Measurements from ENCODE around the gene WDR12. TPM values are rescaled to one million over a fixed set of nuclear protein-coding genes. Genes with fewer than 3 reads are reported as not detected.

WDR12 gene
- total RNA-seq, 4 donors from 2014 or later: 6.2 to 18.7 (median 7.6) TPM

DNA sequence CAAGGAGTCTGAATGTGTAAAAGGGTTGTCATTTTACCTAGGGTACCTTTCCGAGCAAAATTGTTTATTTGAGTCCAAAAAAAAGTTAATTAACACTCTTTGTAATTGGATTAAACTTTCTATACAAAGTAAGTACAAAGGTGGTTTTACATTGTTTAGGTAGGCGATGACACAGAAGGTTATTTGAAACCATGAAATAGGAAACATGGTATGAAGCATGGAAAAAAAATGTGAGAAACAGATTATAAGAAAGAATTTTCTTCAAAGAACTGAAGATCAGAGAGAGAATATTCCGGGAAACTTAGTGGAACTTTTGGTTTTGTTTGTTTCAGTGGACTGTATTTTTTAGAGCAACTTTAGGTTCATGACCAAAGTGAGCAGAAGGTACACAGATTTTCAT lies 33.3 kb upstream of the WDR12 start:
- no peak overlapping the region for H3K4me3 ChIP-seq (ENCODE audit: low read depth, poor library complexity, severe bottlenecking)
- TF ChIP-seq, protein P1, sequence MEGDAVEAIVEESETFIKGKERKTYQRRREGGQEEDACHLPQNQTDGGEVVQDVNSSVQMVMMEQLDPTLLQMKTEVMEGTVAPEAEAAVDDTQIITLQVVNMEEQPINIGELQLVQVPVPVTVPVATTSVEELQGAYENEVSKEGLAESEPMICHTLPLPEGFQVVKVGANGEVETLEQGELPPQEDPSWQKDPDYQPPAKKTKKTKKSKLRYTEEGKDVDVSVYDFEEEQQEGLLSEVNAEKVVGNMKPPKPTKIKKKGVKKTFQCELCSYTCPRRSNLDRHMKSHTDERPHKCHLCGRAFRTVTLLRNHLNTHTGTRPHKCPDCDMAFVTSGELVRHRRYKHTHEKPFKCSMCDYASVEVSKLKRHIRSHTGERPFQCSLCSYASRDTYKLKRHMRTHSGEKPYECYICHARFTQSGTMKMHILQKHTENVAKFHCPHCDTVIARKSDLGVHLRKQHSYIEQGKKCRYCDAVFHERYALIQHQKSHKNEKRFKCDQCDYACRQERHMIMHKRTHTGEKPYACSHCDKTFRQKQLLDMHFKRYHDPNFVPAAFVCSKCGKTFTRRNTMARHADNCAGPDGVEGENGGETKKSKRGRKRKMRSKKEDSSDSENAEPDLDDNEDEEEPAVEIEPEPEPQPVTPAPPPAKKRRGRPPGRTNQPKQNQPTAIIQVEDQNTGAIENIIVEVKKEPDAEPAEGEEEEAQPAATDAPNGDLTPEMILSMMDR (IDR thresholded peaks at IDR 0.05): no peak
- TF ChIP-seq POLR2A (IDR thresholded peaks at IDR 0.05): no peak
- intact Hi-C loops (cut with DNase I; ENCODE audit: low total_unique reads): no loop called here
- 92 to 93% methylated on average over 3 of the region's 3 CpGs for WGBS, 2 donors
- DNase-seq (ENCODE audit: low spot score in 2 of 2): no peak

DNA sequence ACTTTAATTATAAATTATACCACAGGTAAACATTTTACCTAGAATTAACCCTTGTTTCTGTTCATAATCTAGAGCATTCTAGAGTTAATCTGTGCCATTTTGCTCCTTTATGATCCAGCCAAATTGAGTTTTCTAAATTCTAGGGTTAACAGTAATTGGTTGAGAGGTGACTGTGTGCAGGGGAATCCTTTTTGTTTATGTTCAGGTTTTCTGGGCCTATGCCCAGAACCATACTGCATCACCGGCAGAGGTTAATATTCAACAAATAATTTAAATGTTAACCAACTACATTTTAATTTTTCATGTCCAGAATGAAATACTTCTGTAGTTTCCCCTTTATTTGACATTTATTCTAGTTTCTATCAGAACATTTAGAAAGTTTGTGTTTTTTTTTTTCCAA lies 32.9 kb upstream of the WDR12 start:
- no peak for DNase-seq (ENCODE audit: low spot score in 2 of 2)
- H3K4me3 ChIP-seq (ENCODE audit: low read depth, poor library complexity, severe bottlenecking): no peak overlapping the region
- intact Hi-C loops (cut with DNase I; ENCODE audit: low total_unique reads): no loop called here
- WGBS, 2 donors: 81 to 87% methylated on average over 1 of the region's 1 CpG
- TF ChIP-seq POLR2A (IDR thresholded peaks at IDR 0.05): no peak
- TF ChIP-seq, protein P1 (IDR thresholded peaks at IDR 0.05): no peak

DNA sequence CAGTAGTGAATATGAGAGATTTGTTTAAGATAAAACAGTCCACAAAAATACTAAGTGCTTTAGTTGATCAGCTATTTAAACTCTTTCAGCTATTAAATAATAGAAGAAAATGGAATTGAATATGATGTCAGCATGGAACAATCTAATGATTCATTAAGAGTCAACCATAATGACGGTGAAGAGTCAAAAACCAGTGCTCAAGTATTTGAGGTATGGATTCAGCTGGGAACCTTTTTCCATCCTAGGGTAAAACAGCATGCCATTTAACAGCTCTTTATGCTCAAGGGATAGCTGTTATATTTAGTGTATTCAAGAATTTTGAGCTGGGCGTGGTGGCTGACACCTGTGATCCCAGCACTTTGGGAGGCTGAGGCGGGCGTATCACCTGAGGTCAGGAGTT lies 30.3 kb upstream of the WDR12 start:
- intact Hi-C loops (cut with DNase I; ENCODE audit: low total_unique reads): no loop called here
- no peak overlapping the region for H3K4me3 ChIP-seq (ENCODE audit: low read depth, poor library complexity, severe bottlenecking)
- no peak for TF ChIP-seq POLR2A (IDR thresholded peaks at IDR 0.05)
- TF ChIP-seq, protein P1 (IDR thresholded peaks at IDR 0.05): no peak
- WGBS, 2 donors: 91 to 97% methylated on average over 4 of the region's 4 CpGs
- DNase-seq (ENCODE audit: low spot score in 2 of 2): no peak

DNA sequence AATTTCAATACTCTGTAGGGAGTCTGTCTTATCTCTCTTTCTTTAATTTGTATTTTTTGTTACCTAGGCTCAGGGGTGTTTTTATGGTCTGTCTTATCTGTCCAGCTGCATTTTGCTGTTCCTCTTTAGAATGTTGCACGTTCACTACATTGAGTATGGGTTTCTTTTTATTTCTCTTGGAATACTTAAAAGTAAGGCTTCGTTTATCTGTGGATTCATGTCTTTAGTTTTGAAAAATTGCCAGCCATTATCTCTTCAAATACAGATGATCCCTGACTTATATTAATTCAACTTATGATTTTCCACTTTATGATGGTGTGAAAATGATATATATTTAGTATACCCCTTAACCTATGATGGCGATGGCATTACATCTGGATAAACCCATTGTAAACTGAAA lies 27.5 kb upstream of the WDR12 start:
- DNase-seq (ENCODE audit: low spot score in 2 of 2): no peak
- intact Hi-C loops (cut with DNase I; ENCODE audit: low total_unique reads): no loop called here
- TF ChIP-seq, protein P1 (IDR thresholded peaks at IDR 0.05): no peak
- TF ChIP-seq POLR2A (IDR thresholded peaks at IDR 0.05): no peak
- WGBS, 2 donors: 96% methylated on average over 3 of the region's 3 CpGs
- H3K4me3 ChIP-seq (ENCODE audit: low read depth, poor library complexity, severe bottlenecking): no peak overlapping the region

DNA sequence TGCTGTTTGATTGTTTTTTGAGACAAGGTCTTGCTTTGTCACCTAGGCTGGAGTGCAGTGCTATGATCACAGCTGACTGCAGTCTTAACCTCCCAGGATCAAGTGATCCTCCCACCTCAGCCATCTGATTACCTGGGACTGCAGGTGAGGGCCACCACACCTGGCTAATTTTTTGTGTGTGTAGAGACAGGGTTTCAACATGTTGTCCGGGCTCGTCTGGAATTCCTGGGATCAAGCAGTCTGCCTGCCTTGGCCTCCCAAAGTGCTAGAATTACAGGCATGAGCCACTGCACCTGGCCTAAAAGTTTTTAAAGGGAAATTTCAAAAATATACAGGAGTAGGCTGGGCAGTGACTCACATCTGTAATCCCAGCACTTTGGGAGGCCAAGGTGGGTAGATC lies 23.0 kb upstream of the WDR12 start:
- no peak for DNase-seq (ENCODE audit: low spot score in 2 of 2)
- no peak for TF ChIP-seq POLR2A (IDR thresholded peaks at IDR 0.05)
- TF ChIP-seq, protein P1 (IDR thresholded peaks at IDR 0.05): no peak
- whole genome bisulfite sequencing, 2 donors: 77 to 86% methylated on average over 2 of the region's 2 CpGs
- H3K4me3 ChIP-seq (ENCODE audit: low read depth, poor library complexity, severe bottlenecking): no peak overlapping the region
- intact Hi-C loops (cut with DNase I; ENCODE audit: low total_unique reads): no loop called here

DNA sequence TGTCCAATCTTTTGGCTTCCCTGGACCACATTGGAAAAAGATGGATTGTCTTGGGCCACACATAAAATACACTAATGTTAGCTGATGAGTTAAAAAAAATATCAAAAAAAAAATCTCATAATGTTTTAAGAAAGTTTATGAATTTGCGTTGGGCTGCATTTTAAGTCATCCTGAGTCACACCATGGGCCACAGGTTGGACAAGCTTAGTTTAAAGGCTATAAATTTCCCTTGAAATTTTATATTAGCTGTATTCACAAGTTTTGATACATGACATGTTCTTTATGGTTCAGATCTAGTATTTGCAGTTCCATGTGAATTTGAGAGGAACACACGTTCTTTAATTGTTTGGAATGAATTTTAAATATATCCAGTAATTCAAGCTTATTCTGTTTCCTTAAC lies 22.5 kb upstream of the WDR12 start:
- intact Hi-C loops (cut with DNase I; ENCODE audit: low total_unique reads): no loop called here
- TF ChIP-seq, protein P1 (IDR thresholded peaks at IDR 0.05): no peak
- no peak for TF ChIP-seq POLR2A (IDR thresholded peaks at IDR 0.05)
- 82 to 87% methylated on average over 2 of the region's 2 CpGs for WGBS, 2 donors
- no peak overlapping the region for H3K4me3 ChIP-seq (ENCODE audit: low read depth, poor library complexity, severe bottlenecking)
- DNase-seq (ENCODE audit: low spot score in 2 of 2): no peak

Data from lower leg skin (tissue), 4 donors.